HG03457 (cell line): Measurements from ENCODE around the gene KRT14.
"Not testable (repeated sequence)": the region's sequence is repeated elsewhere in the genome, so short reads cannot be mapped to it uniquely, and the experiment has no call there.

ENCODE experiments used
- ATAC-seq: cut with Tn5 transposase; IDR thresholded peaks from one replicate; pipeline ENCODE4 v1.9.1; 2021; ENCODE audit warnings: moderate number of reproducible peaks; ENCODE audit not compliant: unreplicated experiment

KRT14 gene

GRCh38 chr17:41610061-41610517 lies 23.4 kb upstream of the KRT14 start:
- ATAC-seq: not testable (repeated sequence)

- not testable (repeated sequence) for ATAC-seq
Observed at GRCh38 chr17:41606930-41607329, 20.2 kb upstream of the KRT14 start.

GRCh38 chr17:41602524-41602923 lies 15.8 kb upstream of the KRT14 start:
- no peak for ATAC-seq

- no peak for ATAC-seq
Observed at GRCh38 chr17:41600318-41600717, 13.6 kb upstream of the KRT14 start.

- no peak for ATAC-seq
Observed at GRCh38 chr17:41599680-41600079, 13.0 kb upstream of the KRT14 start.

GRCh38 chr17:41595585-41595984 lies 8.9 kb upstream of the KRT14 start:
- ATAC-seq: no peak

- no peak for ATAC-seq
Observed at GRCh38 chr17:41594363-41594915, 7.7 kb upstream of the KRT14 start.

- ATAC-seq: no peak
Observed at GRCh38 chr17:41593306-41593981, 6.7 kb upstream of the KRT14 start.

- ATAC-seq: no peak
Observed at GRCh38 chr17:41592601-41593305, 6.1 kb upstream of the KRT14 start.

GRCh38 chr17:41589301-41589700 lies 2.6 kb upstream of the KRT14 start:
- no peak for ATAC-seq

- ATAC-seq: no peak
Observed at GRCh38 chr17:41588126-41588810, 1.6 kb upstream of the KRT14 start.

GRCh38 chr17:41585301-41586056 lies 1.2 kb downstream of the KRT14 start:
- ATAC-seq: no peak

- not testable (repeated sequence) for ATAC-seq
Observed at GRCh38 chr17:41584331-41584927, 2.3 kb downstream of the KRT14 start.

GRCh38 chr17:41583137-41584127 lies 3.3 kb downstream of the KRT14 start:
- ATAC-seq: no peak

- not testable (repeated sequence) for ATAC-seq
Observed at GRCh38 chr17:41582061-41582968, 4.4 kb downstream of the KRT14 start.

- no peak for ATAC-seq
Observed at GRCh38 chr17:41581366-41582060, 5.2 kb downstream of the KRT14 start.

- ATAC-seq: no peak
Observed at GRCh38 chr17:41580687-41581365, 5.9 kb downstream of the KRT14 start.
